Femur (tissue), 1 donor: ENCODE results near the gene PSMD1.

Experiments
- DNase-seq: peaks from one replicate; pipeline ENCODE4 v3.0.0-alpha.2; 2017

Gene PSMD1

DNA sequence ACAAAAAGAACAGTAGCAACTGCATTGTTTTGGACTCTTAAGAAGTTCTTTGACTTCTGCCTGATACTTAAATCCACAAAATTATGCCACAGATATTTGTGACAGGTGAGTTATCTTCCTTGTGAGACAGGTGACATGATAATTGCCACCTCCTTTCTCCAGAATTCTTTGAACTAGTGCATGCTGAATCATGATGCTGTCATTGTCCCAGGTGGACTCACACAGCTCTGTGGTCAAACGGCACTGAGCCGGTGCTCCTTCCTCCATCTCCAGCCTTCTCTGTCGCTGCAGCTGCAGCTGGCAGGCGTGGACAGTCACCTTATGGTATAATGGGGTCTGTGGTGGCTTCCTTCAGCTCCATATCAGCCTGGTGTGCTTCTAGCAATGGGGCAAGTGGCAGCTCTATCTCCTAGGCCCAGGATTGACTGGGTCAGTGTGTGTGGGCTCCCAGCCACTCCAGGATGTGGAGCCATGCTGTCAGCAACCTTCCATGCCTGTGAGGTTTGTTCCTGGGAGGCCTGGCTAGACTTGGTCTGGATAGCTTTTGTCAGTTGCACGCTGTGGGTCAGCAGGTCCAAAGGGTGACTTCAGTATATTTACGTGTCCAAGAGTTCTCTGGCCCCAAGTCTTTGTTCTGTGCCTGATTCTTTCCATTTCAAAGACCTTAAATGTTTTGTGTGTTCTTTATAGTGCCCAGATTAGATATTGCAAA is 157.4 kb downstream of the PSMD1 start:
- no peak for DNase-seq

DNA sequence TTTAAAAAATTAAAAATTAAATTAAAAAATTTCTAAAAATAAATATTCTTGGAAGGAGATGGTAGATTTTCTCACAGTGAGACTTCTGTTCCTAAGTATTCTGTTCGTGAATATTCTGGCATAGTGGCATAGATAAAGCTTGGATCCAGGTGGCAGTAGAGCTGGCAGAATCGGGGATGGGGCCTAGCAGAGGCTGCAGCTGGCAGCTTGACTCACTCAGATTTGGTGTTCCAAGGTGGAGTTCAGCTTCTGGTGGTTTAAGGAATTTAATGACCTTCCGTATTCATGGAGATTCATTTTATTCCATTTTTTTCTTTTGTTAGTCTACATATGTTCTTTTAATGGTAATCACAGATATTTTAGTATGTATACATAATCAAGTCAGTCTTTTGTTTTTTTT is 161.7 kb downstream of the PSMD1 start:
- DNase-seq, result no peak

DNA sequence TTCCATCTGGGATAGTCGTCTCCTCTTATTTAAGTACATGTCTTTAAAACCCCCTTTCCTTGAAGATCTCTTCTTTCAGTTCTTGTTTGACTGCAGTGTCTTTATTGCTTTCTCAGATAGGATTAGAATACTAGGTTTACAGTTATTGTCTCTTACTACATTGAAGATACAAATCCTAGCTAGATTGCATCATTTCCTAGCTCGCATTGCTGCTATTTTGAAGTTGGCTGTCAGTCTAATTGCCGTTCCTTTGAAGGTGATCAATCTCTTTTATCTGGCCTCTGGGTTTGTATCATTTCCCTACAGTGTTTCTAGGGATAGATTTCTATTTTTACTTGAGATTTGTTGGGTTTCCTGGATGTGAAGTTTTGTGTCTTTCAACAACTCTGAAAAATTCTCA is 162.6 kb downstream of the PSMD1 start:
- DNase-seq, result no peak

DNA sequence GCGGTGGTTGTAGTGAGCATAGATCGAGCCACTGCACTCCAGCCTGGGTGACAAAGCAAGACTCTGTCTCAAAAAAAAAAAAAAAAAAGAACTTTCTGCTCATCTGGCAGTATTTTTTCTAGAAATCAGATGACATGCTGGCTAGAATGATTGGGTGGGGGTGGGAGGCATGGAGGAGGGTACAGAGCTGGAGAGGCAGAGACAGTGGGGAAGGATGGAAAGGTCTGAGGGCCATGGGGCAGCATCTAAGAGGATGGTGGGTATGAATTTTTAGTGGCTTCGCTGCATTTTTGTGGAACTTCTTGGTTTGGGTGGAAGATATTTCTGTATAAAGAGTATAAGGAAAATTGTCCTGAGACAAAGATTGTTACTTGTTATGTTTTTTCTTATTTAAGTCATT is 165.1 kb downstream of the PSMD1 start:
- no peak for DNase-seq
